ENCODE results near the gene LRRC59.

LRRC59 gene

DNA sequence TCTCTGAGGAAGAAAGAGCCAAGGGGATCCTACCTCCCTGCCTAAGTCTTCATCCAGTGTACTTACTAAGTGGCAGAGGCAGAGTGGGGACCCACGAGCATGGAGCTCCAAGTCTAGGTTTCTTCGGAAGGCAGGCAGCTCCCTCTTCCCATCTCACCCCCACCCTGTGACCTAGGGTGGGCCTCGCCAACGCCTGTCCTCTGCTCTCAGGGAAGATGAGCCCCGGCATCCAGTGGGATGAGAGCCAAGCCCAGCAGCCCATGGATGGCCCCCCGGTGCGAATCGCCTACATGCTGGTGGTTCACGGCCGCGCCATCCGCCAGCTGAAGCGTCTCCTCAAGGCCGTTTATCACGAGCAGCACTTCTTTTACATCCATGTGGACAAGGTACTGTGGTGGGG, 43.1 kb downstream of the LRRC59 start:
- DNase-seq: no peak
- Histone ChIP-seq H3K36me3 (replicated peaks) (peaks cover 52% of the 10 kb centered on the region), H3K4me3 (ENCODE audit: low read depth, low read length) (no peak overlapping the region), H3K27me3 (replicated peaks) (no peaks in the 10 kb centered on the region), H3K27ac (no peak overlapping the region)
- in situ Hi-C loops (cut with HindIII; ENCODE audit: low pct_ligation_motif_present, low sequenced_read_pairs): no loop called here
- TF ChIP-seq, protein P1, sequence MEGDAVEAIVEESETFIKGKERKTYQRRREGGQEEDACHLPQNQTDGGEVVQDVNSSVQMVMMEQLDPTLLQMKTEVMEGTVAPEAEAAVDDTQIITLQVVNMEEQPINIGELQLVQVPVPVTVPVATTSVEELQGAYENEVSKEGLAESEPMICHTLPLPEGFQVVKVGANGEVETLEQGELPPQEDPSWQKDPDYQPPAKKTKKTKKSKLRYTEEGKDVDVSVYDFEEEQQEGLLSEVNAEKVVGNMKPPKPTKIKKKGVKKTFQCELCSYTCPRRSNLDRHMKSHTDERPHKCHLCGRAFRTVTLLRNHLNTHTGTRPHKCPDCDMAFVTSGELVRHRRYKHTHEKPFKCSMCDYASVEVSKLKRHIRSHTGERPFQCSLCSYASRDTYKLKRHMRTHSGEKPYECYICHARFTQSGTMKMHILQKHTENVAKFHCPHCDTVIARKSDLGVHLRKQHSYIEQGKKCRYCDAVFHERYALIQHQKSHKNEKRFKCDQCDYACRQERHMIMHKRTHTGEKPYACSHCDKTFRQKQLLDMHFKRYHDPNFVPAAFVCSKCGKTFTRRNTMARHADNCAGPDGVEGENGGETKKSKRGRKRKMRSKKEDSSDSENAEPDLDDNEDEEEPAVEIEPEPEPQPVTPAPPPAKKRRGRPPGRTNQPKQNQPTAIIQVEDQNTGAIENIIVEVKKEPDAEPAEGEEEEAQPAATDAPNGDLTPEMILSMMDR (IDR thresholded peaks at IDR 0.05; ENCODE audit: low read depth, low read length, missing control alignments): no peak

DNA sequence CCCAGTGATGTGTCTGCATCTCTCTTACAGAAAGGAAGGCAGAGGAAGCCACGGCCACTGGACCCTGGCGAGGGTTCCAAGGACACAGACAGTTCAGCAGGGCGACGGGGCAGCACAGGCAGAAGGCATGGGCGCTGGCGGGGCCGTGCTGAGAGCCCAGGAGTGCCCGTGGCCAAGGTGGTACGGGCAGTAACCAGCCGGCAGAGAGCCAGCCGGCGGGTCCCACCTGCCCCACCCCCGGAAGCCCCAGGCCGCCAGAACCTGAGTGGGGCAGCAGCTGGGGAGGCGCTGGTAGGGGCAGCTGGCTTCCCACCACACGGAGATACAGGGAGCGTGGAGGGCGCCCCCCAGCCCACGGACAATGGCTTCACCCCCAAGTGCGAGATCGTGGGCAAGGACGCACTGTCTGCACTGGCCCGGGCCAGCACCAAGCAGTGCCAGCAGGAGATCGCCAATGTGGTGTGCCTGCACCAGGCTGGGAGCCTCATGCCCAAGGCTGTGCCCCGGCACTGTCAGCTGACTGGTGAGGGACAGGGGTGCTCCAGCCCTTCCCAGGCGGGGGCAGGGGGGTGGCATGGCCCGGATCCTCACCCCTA, 43.6 kb downstream of the LRRC59 start:
- H3K27ac ChIP-seq: no peak overlapping the region
- no peaks in the 10 kb centered on the region for H3K27me3 ChIP-seq (replicated peaks)
- in situ Hi-C loops (cut with HindIII; ENCODE audit: low pct_ligation_motif_present, low sequenced_read_pairs): no loop called here
- DNase-seq: no peak
- TF ChIP-seq, protein P1 (IDR thresholded peaks at IDR 0.05; ENCODE audit: low read depth, low read length, missing control alignments): no peak
- H3K36me3 ChIP-seq (replicated peaks): peaks cover 48% of the 10 kb centered on the region
- no peak overlapping the region for H3K4me3 ChIP-seq (ENCODE audit: low read depth, low read length)

DNA sequence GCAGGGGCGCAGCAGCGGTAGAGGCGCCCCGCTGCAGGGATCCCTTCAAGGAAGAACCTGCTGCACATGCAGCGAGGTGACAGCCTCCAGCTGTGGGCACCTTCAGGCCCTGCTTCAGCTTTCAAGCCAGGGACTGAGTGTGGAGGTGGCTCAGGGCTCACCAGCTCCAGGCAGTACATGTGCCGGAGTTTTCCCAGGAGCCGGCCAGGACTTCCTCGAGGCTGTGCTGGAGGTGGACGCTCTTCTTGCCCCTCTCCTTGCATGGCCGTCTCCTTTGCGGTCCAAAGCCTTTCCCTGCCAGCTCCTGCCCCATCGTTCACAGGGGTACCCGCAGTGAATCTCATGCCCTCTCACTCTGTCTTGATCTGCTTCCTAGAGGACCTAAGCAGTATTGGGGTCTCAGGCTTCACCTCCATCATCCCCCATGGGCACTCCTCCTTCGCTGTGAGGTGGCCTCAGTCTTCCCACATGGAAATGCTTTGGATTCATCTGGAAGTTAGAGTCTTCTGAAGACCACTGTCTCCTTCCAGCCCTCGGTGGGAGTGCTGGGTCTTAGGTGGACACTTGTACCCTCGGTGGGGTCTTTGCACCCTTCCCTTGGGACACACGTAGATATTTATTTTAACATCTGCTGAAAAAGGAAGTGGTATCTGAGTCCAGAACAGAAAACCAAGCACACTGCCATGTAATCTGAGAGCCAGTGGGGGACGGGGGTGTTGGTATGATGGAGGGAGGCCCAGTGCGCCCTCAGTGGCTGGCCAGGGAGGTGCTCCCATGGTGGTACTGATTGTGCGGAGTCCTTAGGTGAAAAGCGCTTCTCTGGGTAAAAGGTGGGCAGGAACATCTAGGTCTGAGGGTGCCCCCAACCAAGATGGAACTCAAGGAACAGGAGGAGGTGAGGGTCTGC, 44.4 kb downstream of the LRRC59 start:
- Histone ChIP-seq H3K36me3 (replicated peaks) (peaks cover 41% of the 10 kb centered on the region), H3K27me3 (replicated peaks) (no peaks in the 10 kb centered on the region), H3K27ac (no peak overlapping the region), H3K4me3 (ENCODE audit: low read depth, low read length) (no peak overlapping the region)
- in situ Hi-C loops (cut with HindIII; ENCODE audit: low pct_ligation_motif_present, low sequenced_read_pairs): no loop called here
- TF ChIP-seq, protein P1 (IDR thresholded peaks at IDR 0.05; ENCODE audit: low read depth, low read length, missing control alignments): no peak
- DNase-seq: no peak

DNA sequence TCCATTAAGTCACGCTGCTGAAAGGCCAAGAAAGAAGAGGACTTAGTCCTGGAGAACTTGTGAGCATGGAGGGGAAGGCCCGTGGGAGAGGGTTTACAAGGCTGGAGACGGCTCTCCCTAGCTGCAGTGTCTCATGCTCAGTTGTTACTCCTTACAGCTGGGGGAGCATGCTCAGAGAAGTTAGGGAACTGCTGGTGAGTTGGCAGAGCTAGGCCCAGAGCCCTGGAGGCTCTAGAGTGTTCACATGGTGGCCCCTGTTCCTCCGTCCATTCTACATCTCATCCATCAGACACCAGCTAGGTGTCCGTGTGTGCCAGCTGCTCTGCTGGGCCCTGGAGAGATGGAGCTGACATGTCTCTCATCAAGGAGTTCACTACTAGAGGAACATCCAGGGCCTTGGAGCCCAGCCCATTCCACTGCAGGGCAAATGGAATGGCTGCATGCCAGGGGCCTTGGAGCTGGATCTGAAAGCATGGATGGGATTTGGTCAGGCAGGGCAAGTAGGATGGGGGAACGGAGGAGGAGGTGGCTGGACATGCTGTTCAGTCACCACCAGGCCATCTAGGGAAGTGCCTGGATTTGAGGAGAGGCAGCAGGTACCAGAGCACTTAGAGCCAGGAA, 45.1 kb downstream of the LRRC59 start:
- TF ChIP-seq, protein P1 (IDR thresholded peaks at IDR 0.05; ENCODE audit: low read depth, low read length, missing control alignments): no peak
- no peaks in the 10 kb centered on the region for H3K27me3 ChIP-seq (replicated peaks)
- no peak for DNase-seq
- in situ Hi-C loops (cut with HindIII; ENCODE audit: low pct_ligation_motif_present, low sequenced_read_pairs): no loop called here
- H3K4me3 ChIP-seq (ENCODE audit: low read depth, low read length): no peak overlapping the region
- no peak overlapping the region for H3K27ac ChIP-seq
- peaks cover 36% of the 10 kb centered on the region for H3K36me3 ChIP-seq (replicated peaks)

DNA sequence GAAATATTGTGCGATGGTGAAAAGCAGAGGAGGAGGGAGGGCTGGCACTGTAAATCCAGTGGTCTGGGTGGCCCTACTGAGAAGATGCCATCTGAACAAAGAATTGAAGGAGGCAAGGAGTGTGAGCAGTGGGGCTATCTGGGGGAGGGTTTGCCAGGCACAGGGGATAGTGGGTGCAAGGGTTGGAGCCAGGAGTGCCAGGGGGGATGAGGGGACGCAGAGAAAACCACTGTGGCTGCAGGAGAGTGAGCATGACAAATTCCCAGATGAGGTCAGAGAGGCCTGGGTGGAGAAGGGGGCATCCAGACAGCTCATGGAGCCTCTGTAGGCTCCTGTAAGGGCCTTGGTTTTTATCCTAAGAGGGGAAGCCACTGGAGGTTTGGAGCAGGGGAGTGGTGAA, 46.6 kb downstream of the LRRC59 start:
- DNase-seq: no peak
- TF ChIP-seq, protein P1 (IDR thresholded peaks at IDR 0.05; ENCODE audit: low read depth, low read length, missing control alignments): no peak
- peaks cover 21% of the 10 kb centered on the region for H3K36me3 ChIP-seq (replicated peaks)
- H3K27ac ChIP-seq: no peak overlapping the region
- in situ Hi-C loops (cut with HindIII; ENCODE audit: low pct_ligation_motif_present, low sequenced_read_pairs): no loop called here
- no peaks in the 10 kb centered on the region for H3K27me3 ChIP-seq (replicated peaks)
- H3K4me3 ChIP-seq (ENCODE audit: low read depth, low read length): no peak overlapping the region
